Caco-2 (cell line): Measurements from ENCODE around the gene VWA7. TPM values are rescaled to one million over a fixed set of nuclear protein-coding genes. Genes with fewer than 3 reads are reported as not detected.
A peak's percentile ranks its signal among the peaks of the same experiment; 100 is the strongest.

Experiments
- BruUV-seq: library from RNA; stranded (reverse); fragments of 400-500 nt; replicated peaks from 2 replicates; lab custom pipeline; 2021; lab: Mats Ljungman, UMichigan
- CTCF ChIA-PET: fragments of 300-600 bp; sonication (Branson Sonifier 250); formaldehyde crosslinking; loops from one replicate; lab custom pipeline; 2022; ENCODE audit warnings: antibody characterized with exemption; lab: Charles Lee
- POLR2A ChIA-PET: fragments of 300-600 bp; sonication (Branson Sonifier 250); formaldehyde crosslinking; loops from one replicate; lab custom pipeline; 2022; ENCODE audit warnings: antibody characterized with exemption; lab: Charles Lee
- DNase-seq, 2 experiments: peaks; one replicate each; pipeline versions ENCODE4 v3.0.0 to v3.0.0-alpha.2; 2020 to 2022
- H3K27me3 ChIP-seq: replicated peaks from 2 replicates; pipeline ENCODE4 v1.6.0; 2011; ENCODE audit warnings: low read length; ENCODE audit not compliant: control insufficient read depth, insufficient read depth
- H3K36me3 ChIP-seq: 2 replicates; pipeline ENCODE4 v1.5.1; 2011; ENCODE audit warnings: low read length; ENCODE audit not compliant: control insufficient read depth, insufficient read depth
- H3K4me1 ChIP-seq: fragments of 250-450 bp; sonication (Bioruptor Pico); 2 replicates; pipeline ENCODE4 v1.5.1; 2020; ENCODE audit warnings: mild to moderate bottlenecking
- H3K4me3 ChIP-seq: 2 replicates; pipeline ENCODE4 v1.5.1; 2011; ENCODE audit warnings: low read depth, mild to moderate bottlenecking, control low read depth, low read length
- H3K9me3 ChIP-seq: fragments of 250-450 bp; sonication (Bioruptor Pico); 2 replicates; pipeline ENCODE4 v1.5.1; 2020; ENCODE audit warnings: mild to moderate bottlenecking, moderate library complexity
- H3K27ac Mint-ChIP-seq: one replicate; pipeline ENCODE4 v1.8.0; 2022; ENCODE audit warnings: mixed read lengths; ENCODE audit not compliant: unreplicated experiment
- H3K27me3 Mint-ChIP-seq: one replicate; pipeline ENCODE4 v1.8.0; 2022; ENCODE audit warnings: mixed read lengths; ENCODE audit not compliant: insufficient read depth, unreplicated experiment
- H3K36me3 Mint-ChIP-seq: one replicate; pipeline ENCODE4 v1.8.0; 2022; ENCODE audit warnings: mild to moderate bottlenecking, mixed read lengths; ENCODE audit not compliant: insufficient read depth, unreplicated experiment
- H3K4me1 Mint-ChIP-seq: one replicate; pipeline ENCODE4 v1.8.0; 2022; ENCODE audit warnings: low read depth, mixed read lengths; ENCODE audit not compliant: unreplicated experiment
- H3K4me3 Mint-ChIP-seq: one replicate; pipeline ENCODE4 v1.8.0; 2022; ENCODE audit warnings: mild to moderate bottlenecking, moderate library complexity, mixed read lengths; ENCODE audit not compliant: unreplicated experiment
- H3K9me3 Mint-ChIP-seq: one replicate; pipeline ENCODE4 v1.8.0; 2022; ENCODE audit warnings: mixed read lengths; ENCODE audit not compliant: unreplicated experiment
- CTCF ChIP-seq, 2 experiments: fragments of 200-600 bp in 1 of 2; IDR thresholded peaks; 1 replicate in 1 of 2; 2 replicates in 1 of 2; pipeline versions ENCODE4 v1.5.1 to v1.8.0; 2011 to 2022; ENCODE audit warnings: antibody characterized with exemption in 1 of 2, control low read depth in 1 of 2, inconsistent platforms in 1 of 2, low read depth in 1 of 2, low read length in 1 of 2, mild to moderate bottlenecking in 1 of 2, moderate library complexity in 1 of 2; ENCODE audit not compliant: insufficient read depth in 1 of 2, severe bottlenecking in 1 of 2, unreplicated experiment in 1 of 2
- intact Hi-C: fragments of 100-400 bp; cut with micrococcal nuclease; formaldehyde crosslinking; loops from one replicate; pipeline ENCODE4 v1.10.0; 2022; ENCODE audit not compliant: unreplicated experiment
- total RNA-seq: library from RNA; stranded (reverse); gene quantifications from 2 replicates; pipeline ENCODE4 v1.2.3, GENCODE V29; 2022

VWA7 gene
- total RNA-seq, 1 experiment from 2014 or later, result 0.61 TPM

GRCh38 chr6:31734821-31735406, 42.2 kb downstream of the VWA7 start:
- Mint-ChIP-seq H3K9me3 (no peaks in the 10 kb centered on the region), H3K4me3 (peak overlapping the region; percentile 95), H3K36me3 (peaks cover 92% of the 10 kb centered on the region), H3K27me3 (no peaks in the 10 kb centered on the region), H3K4me1 (peaks cover 42% of the 10 kb centered on the region), H3K27ac (peak overlapping the region; percentile 98)
- Histone ChIP-seq H3K9me3 (no peaks in the 10 kb centered on the region), H3K4me3 (peak overlapping the region; percentile 71), H3K27me3 (no peaks in the 10 kb centered on the region), H3K36me3 (peaks cover 4% of the 10 kb centered on the region; the same call in 1 of the 2 replicates), H3K4me1 (peaks cover 34% of the 10 kb centered on the region)
- no TSS peak for BruUV-seq
- POLR2A ChIA-PET, result interaction anchor here (0.6 to 0.7 kb wide), 3 partner anchors 11 to 32 kb away, joined by 3 to 6 read pairs (median 4); partner anchors contain the start of gene ABHD16A
- CTCF ChIA-PET, result interaction anchor here (0.9 kb wide), 1 partner anchor 35 kb away, joined by 5 read pairs; no protein-coding TSS in a partner anchor
- intact Hi-C loops, result loop anchor here (5.0 kb wide), 3 partner anchors 33 to 188 kb away; partner anchors contain the start of genes ABHD16A, ATP6V1G2, CSNK2B and LY6G5B
- peak; percentile 51 to 53 for DNase-seq
- TF ChIP-seq CTCF (IDR thresholded peaks at IDR 0.05; ENCODE audit: insufficient read depth in 1 of 2, low read depth in 1 of 2, low read length in 1 of 2, severe bottlenecking in 1 of 2, unreplicated experiment in 1 of 2), result no peak

- H3K4me1 ChIP-seq, result peaks cover 34% of the 10 kb centered on the region
- Mint-ChIP-seq H3K27ac (peak overlapping the region; percentile 98), H3K4me3 (peak overlapping the region; percentile 95), H3K9me3 (no peaks in the 10 kb centered on the region), H3K4me1 (peaks cover 41% of the 10 kb centered on the region), H3K27me3 (no peaks in the 10 kb centered on the region), H3K36me3 (peaks cover 92% of the 10 kb centered on the region)
- peak overlapping the region; percentile 71 for H3K4me3 ChIP-seq
- CTCF ChIA-PET, result no interaction called here
- POLR2A ChIA-PET, result no interaction called here
- intact Hi-C loops, result no loop called here
- TF ChIP-seq CTCF (IDR thresholded peaks at IDR 0.05; ENCODE audit: insufficient read depth in 1 of 2, low read depth in 1 of 2, low read length in 1 of 2, severe bottlenecking in 1 of 2, unreplicated experiment in 1 of 2), result no peak
- BruUV-seq, result no TSS peak
- H3K9me3 ChIP-seq, result no peaks in the 10 kb centered on the region
- no peaks in the 10 kb centered on the region for H3K27me3 ChIP-seq
- H3K36me3 ChIP-seq, result peaks cover 4% of the 10 kb centered on the region; the same call in 1 of the 2 replicates
- no peak for DNase-seq
These were observed 42.8 kb downstream of the VWA7 start for GRCh38 chr6:31734247-31734820.

GRCh38 chr6:31733734-31734133, 43.4 kb downstream of the VWA7 start:
- H3K4me1 Mint-ChIP-seq, result peaks cover 41% of the 10 kb centered on the region

More at GRCh38 chr6:31733734-31734133, 43.4 kb downstream of the VWA7 start:
- CTCF ChIA-PET, result interaction anchor here (1.1 kb wide), 1 partner anchor 36 kb away, joined by 4 read pairs; no protein-coding TSS in a partner anchor
- Histone ChIP-seq H3K4me1 (peaks cover 30% of the 10 kb centered on the region), H3K9me3 (no peaks in the 10 kb centered on the region), H3K36me3 (peaks cover 4% of the 10 kb centered on the region; the same call in 1 of the 2 replicates), H3K27me3 (no peaks in the 10 kb centered on the region), H3K4me3 (peak overlapping the region; percentile 71)
- Mint-ChIP-seq H3K4me3 (peak overlapping the region; percentile 95), H3K27ac (peak overlapping the region; percentile 98), H3K27me3 (no peaks in the 10 kb centered on the region), H3K36me3 (peaks cover 95% of the 10 kb centered on the region), H3K9me3 (no peaks in the 10 kb centered on the region)
- DNase-seq, result no peak
- no TSS peak for BruUV-seq
- intact Hi-C loops, result no loop called here
- POLR2A ChIA-PET, result no interaction called here
- TF ChIP-seq CTCF (IDR thresholded peaks at IDR 0.05; ENCODE audit: insufficient read depth in 1 of 2, low read depth in 1 of 2, low read length in 1 of 2, severe bottlenecking in 1 of 2, unreplicated experiment in 1 of 2), result no peak
